CD4-positive, alpha-beta T cell (primary cell): Measurements from ENCODE around the gene BAK1. TPM values are rescaled to one million over a fixed set of nuclear protein-coding genes. Genes with fewer than 3 reads are reported as not detected.

Source experiments
- ATAC-seq: fragments of 200-7000 bp; cut with Tn5 transposase; one replicate; pipeline ENCODE4 v1.10.0; 2022; ENCODE audit warnings: mild to moderate bottlenecking; ENCODE audit not compliant: poor library complexity
- CTCF ChIA-PET: fragments of 350-600 bp; sonication (Branson Sonifier 250); formaldehyde crosslinking; loops from one replicate; lab custom pipeline; 2021; ENCODE audit warnings: antibody characterized with exemption, inconsistent platforms; lab: Charles Lee
- POLR2A ChIA-PET: fragments of 350-600 bp; sonication (Branson Sonifier 250); formaldehyde crosslinking; loops from one replicate; lab custom pipeline; 2021; ENCODE audit warnings: antibody characterized with exemption, inconsistent platforms; lab: Charles Lee
- DNase-seq, 14 experiments: peaks; one replicate each; pipeline ENCODE4 v3.0.0-alpha.2; 2013 to 2020; ENCODE audit warnings: mixed read lengths in 2 of 14
- H3K27ac ChIP-seq, 2 donors: one replicate each; pipeline versions ENCODE4 v1.5.1 to v1.7.0; 2013; ENCODE audit warnings: low read length in 2 of 2, low read depth in 1 of 2, mild to moderate bottlenecking in 1 of 2
- H3K27me3 ChIP-seq, 2 experiments: 1 replicate in 1 of 2; 2 replicates in 1 of 2; pipeline versions ENCODE4 v1.6.1 to v1.7.0; 2013; ENCODE audit warnings: low read length in 2 of 2, control low read depth in 1 of 2, mild to moderate bottlenecking in 1 of 2, moderate library complexity in 1 of 2; ENCODE audit not compliant: insufficient read depth in 2 of 2, control insufficient read depth in 1 of 2
- H3K36me3 ChIP-seq: one replicate; pipeline ENCODE4 v1.6.1; 2013; ENCODE audit warnings: low read length, control low read depth; ENCODE audit not compliant: insufficient read depth
- H3K4me1 ChIP-seq: one replicate; pipeline ENCODE4 v1.6.1; 2013; ENCODE audit warnings: low read length, control low read depth; ENCODE audit not compliant: insufficient read depth
- H3K4me3 ChIP-seq: one replicate; pipeline ENCODE4 v1.5.1; 2013; ENCODE audit warnings: mild to moderate bottlenecking, low read length, moderate library complexity
- H3K9me3 ChIP-seq, 2 experiments: 1 replicate in 1 of 2; 2 replicates in 1 of 2; pipeline versions ENCODE4 v1.6.1 to v1.7.0; 2013; ENCODE audit warnings: low read length in 2 of 2, mild to moderate bottlenecking in 2 of 2, control low read depth in 1 of 2, moderate library complexity in 1 of 2; ENCODE audit not compliant: control insufficient read depth in 1 of 2, insufficient read depth in 1 of 2
- H3K27ac Mint-ChIP-seq: one replicate; pipeline ENCODE4 v1.8.0; 2020; ENCODE audit warnings: mixed read lengths
- H3K27me3 Mint-ChIP-seq: one replicate; pipeline ENCODE4 v1.8.0; 2021; ENCODE audit warnings: mixed read lengths
- H3K36me3 Mint-ChIP-seq: one replicate; pipeline ENCODE4 v1.8.0; 2021; ENCODE audit warnings: low read depth, mixed read lengths
- H3K4me1 Mint-ChIP-seq: one replicate; pipeline ENCODE4 v1.8.0; 2021; ENCODE audit warnings: low read depth, mixed read lengths
- H3K4me3 Mint-ChIP-seq: one replicate; pipeline ENCODE4 v1.8.0; 2020; ENCODE audit warnings: mild to moderate bottlenecking, mixed read lengths
- H3K9me3 Mint-ChIP-seq: one replicate; pipeline ENCODE4 v1.8.0; 2020; ENCODE audit warnings: mixed read lengths
- CTCF ChIP-seq: fragments of 200-600 bp; IDR thresholded peaks from one replicate; pipeline ENCODE4 v1.8.0; 2022; ENCODE audit warnings: antibody characterized with exemption, mild to moderate bottlenecking
- intact Hi-C, 2 experiments: fragments of 100-400 bp; cut with DNase I in 1 of 2; cut with micrococcal nuclease in 1 of 2; formaldehyde crosslinking; loops; one replicate each; pipeline versions ENCODE4 v1.15.1 to v1.9.0; 2023 to 2025; cut with DNase I, micrococcal nuclease
- total RNA-seq, 174 experiments: library from RNA in 2 of 174; stranded (reverse) in 2 of 174; gene quantifications; one replicate each; pipeline ENCODE4 v1.2.3 and lab custom pipeline; 2021 to 2026

BAK1 gene
- total RNA-seq, 2 experiments from 2014 or later = 38.3 to 40.8 TPM

- H3K4me3 Mint-ChIP-seq = peak overlapping the region; percentile 96
- peaks cover 65% of the 10 kb centered on the region for H3K36me3 Mint-ChIP-seq
- H3K9me3 ChIP-seq = no peaks in the 10 kb centered on the region
- peak overlapping the region; percentile 97 for H3K27ac Mint-ChIP-seq
- no peak for ATAC-seq
- no peaks in the 10 kb centered on the region for H3K27me3 ChIP-seq
- H3K27ac ChIP-seq = peak overlapping the region; percentile 82 to 88
- H3K36me3 ChIP-seq = peaks cover 47% of the 10 kb centered on the region
- DNase-seq = peak in 4 of 14 experiments; percentile 36 to 54 (median 46)
- intact Hi-C loops = loop anchor here in 1 of 2 experiments (5.0 to 10.0 kb wide), 2 partner anchors 145 to 302 kb away; partner anchors contain the start of genes B3GALT4, RPS18 and VPS52
- peaks cover 61% of the 10 kb centered on the region for H3K4me1 ChIP-seq
- CTCF ChIA-PET = no interaction called here
- POLR2A ChIA-PET = no interaction called here
- H3K9me3 Mint-ChIP-seq = no peaks in the 10 kb centered on the region
- H3K27me3 Mint-ChIP-seq = no peaks in the 10 kb centered on the region
- TF ChIP-seq CTCF = no peak
- no peak overlapping the region for H3K4me3 ChIP-seq
- peaks cover 36% of the 10 kb centered on the region for H3K4me1 Mint-ChIP-seq
Observed at GRCh38 chr6:33577106-33577535, 3.0 kb downstream of the BAK1 start.

- CTCF ChIA-PET = no interaction called here
- POLR2A ChIA-PET = no interaction called here
- Histone ChIP-seq H3K27me3 (no peaks in the 10 kb centered on the region), H3K9me3 (no peaks in the 10 kb centered on the region), H3K4me3 (no peak overlapping the region), H3K27ac (peak overlapping the region; percentile 82 to 88), H3K36me3 (peaks cover 50% of the 10 kb centered on the region), H3K4me1 (peaks cover 66% of the 10 kb centered on the region)
- no peak for TF ChIP-seq CTCF
- no peaks in the 10 kb centered on the region for H3K9me3 Mint-ChIP-seq
- peak overlapping the region; percentile 56 for H3K4me3 Mint-ChIP-seq
- ATAC-seq (no peak), DNase-seq (peak in 1 of 14 experiments; percentile 24)
- H3K27me3 Mint-ChIP-seq = no peaks in the 10 kb centered on the region
- peaks cover 69% of the 10 kb centered on the region for H3K36me3 Mint-ChIP-seq
- peaks cover 40% of the 10 kb centered on the region for H3K4me1 Mint-ChIP-seq
- peak overlapping the region; percentile 97 for H3K27ac Mint-ChIP-seq
- intact Hi-C loops = loop anchor here in 1 of 2 experiments (5.0 to 10.0 kb wide), 2 partner anchors 144 to 302 kb away; partner anchors contain the start of genes B3GALT4, RPS18 and VPS52
Observed at GRCh38 chr6:33576668-33577067, 3.4 kb downstream of the BAK1 start.

- no peaks in the 10 kb centered on the region for H3K9me3 Mint-ChIP-seq
- H3K36me3 ChIP-seq = peaks cover 50% of the 10 kb centered on the region
- H3K9me3 ChIP-seq = no peaks in the 10 kb centered on the region
- ChIA-PET CTCF (interaction anchor here (1.4 kb wide), 1 partner anchor 125 kb away, joined by 3 read pairs; no protein-coding TSS in a partner anchor), POLR2A (no interaction called here)
- intact Hi-C loops = loop anchor here in 1 of 2 experiments (5.0 to 10.0 kb wide), 2 partner anchors 143 to 300 kb away; partner anchors contain the start of genes B3GALT4, RPS18 and VPS52
- H3K27me3 Mint-ChIP-seq = no peaks in the 10 kb centered on the region
- H3K27ac Mint-ChIP-seq = peak overlapping the region; percentile 74
- no peak for TF ChIP-seq CTCF
- H3K27me3 ChIP-seq = no peaks in the 10 kb centered on the region
- peak overlapping the region in 1 of 2 donors; percentile 7 for H3K27ac ChIP-seq
- peaks cover 81% of the 10 kb centered on the region for H3K36me3 Mint-ChIP-seq
- DNase-seq (peak in 1 of 14 experiments; percentile 20), ATAC-seq (no peak)
- no peak overlapping the region for H3K4me3 ChIP-seq
- peaks cover 69% of the 10 kb centered on the region for H3K4me1 ChIP-seq
- H3K4me1 Mint-ChIP-seq = peaks cover 51% of the 10 kb centered on the region
- peak overlapping the region; percentile 38 for H3K4me3 Mint-ChIP-seq
Observed at GRCh38 chr6:33575211-33575610, 4.9 kb downstream of the BAK1 start.
